HG02970 (cell line): ENCODE data around the gene FOXP1.

Source experiments
- ATAC-seq: cut with Tn5 transposase; IDR thresholded peaks from one replicate; pipeline ENCODE4 v1.9.1; 2021; ENCODE audit warnings: mild to moderate bottlenecking, moderate library complexity, moderate number of reproducible peaks; ENCODE audit not compliant: unreplicated experiment, low FRiP score

FOXP1 gene

GRCh38 chr3:71011565-71012287, 571.8 kb downstream of the FOXP1 start:
- ATAC-seq, result peak; percentile 74

GRCh38 chr3:71010726-71011455, 572.6 kb downstream of the FOXP1 start:
- ATAC-seq, result peak; percentile 59

GRCh38 chr3:71008350-71008935, 575.1 kb downstream of the FOXP1 start:
- ATAC-seq, result no peak

- no peak for ATAC-seq
Observed at GRCh38 chr3:71006810-71007785, 576.4 kb downstream of the FOXP1 start.

DNA sequence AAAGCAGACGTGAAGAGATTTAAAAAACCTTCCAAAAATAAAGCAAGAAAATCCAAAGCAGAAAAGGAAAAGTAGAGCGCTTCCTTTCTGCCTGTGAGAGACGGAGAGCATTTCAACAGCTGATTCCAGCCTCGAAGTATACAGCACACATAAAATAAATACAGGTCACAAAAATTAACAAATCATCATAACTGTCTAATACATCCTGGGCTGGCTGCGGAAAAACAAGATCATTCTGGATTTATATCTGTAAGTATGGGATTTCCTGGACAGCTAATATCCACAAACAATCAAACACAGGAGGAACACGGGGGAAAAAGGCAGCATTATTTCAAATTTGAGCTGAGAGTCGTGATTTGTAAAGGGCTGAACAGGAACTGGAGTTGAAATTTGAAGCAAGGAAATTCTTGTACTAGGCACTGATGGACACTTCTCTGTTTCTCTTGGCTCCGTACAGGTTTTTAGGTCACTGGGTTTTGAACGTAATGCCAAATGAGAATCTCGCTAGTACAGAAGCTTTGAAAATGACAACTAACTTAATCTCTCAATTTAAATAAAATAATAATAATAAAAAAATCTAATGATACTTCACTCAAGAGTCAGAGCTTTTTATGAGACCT, 577.7 kb downstream of the FOXP1 start:
- no peak for ATAC-seq

GRCh38 chr3:71003511-71003910, 580.0 kb downstream of the FOXP1 start:
- ATAC-seq, result no peak

- no peak for ATAC-seq
Observed at GRCh38 chr3:71002298-71002697, 581.2 kb downstream of the FOXP1 start.

- no peak for ATAC-seq
Observed at GRCh38 chr3:71001303-71001830, 582.2 kb downstream of the FOXP1 start.

DNA sequence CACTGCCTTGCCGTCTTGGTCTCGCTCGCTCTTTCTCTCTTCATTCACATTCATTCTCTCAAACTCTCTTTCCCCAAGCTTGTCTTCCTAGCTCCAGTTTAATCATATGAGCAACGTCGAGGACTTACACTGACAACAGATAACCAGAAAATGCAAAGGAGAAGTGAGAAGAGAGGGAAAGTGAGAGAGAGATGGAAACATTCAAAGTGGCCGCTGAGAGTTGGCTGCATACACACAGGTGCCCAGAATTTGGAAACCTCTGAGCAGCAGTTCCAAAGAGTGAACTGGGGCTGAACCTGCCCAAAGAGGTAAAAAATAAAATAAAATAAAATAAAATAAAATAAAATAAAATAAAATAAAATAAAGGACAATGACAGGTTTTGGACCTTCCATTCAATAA, 583.0 kb downstream of the FOXP1 start:
- ATAC-seq, result no peak

DNA sequence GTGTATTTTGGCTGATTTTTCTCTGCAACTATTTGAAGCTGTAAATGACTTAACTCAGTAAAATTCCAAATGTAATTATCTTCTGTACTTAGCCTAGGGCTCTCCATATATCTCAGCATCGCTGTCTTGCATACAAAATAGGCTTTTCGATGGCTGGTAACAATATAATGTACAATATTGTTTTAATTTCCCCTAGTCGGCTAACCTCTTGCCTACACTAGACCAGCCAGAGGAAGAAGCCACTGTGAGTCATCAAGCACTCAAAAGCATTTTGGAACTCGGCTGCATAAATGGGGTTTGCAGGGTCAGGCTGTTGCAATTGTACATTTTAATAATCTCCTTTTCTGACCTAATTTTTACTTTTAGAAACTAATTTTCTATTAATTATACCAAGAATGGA, 583.8 kb downstream of the FOXP1 start:
- no peak for ATAC-seq

DNA sequence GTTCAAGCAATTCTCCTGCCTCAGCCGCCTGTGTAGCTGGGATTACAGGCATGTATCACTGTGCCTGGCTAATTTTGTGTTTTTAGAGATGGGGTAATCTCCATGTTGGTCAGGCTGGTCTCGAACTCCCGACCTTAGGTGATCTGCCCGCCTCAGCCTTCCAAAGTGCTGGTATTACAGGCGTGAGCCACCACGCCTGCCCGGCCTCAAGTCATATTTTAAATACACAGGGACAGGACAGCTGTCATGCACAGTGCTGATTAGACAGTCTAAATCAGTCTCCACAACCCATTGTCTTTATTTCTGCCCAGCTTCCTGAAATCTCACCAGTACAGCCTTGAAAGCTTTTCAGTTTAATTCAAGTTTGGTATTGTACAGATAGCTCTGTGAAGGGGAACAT, 587.4 kb downstream of the FOXP1 start:
- no peak for ATAC-seq

GRCh38 chr3:70994644-70995043, 588.9 kb downstream of the FOXP1 start:
- ATAC-seq, result no peak

DNA sequence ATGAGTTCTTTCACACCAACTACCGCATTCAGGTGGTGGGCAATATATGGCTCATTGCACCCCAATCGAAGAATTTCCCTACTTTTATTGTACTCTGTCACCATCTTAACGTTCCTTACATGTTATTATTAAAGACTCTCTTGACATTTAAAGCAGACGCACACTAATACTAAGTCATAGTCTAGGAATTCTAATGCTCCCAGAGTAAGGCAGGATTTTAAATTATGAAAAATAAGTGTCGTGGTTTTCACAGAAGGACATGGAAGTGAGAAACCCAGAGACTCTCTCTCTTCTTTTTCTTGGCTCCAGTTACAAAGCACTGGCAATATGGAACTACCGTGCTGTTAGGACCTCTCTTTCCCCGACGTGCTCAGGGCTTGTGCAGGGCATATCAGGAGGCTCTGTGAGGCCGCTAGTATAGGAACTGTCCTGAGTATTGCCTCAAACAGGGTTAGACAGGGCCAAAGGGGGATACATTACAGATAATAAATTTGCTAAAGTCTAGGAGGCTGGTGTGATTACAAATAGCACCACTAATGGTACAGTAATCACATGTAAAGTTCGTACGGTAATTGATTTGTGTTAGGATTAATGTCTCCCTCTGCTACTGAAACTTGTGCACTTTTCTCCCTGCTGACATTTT, 590.8 kb downstream of the FOXP1 start:
- no peak for ATAC-seq

DNA sequence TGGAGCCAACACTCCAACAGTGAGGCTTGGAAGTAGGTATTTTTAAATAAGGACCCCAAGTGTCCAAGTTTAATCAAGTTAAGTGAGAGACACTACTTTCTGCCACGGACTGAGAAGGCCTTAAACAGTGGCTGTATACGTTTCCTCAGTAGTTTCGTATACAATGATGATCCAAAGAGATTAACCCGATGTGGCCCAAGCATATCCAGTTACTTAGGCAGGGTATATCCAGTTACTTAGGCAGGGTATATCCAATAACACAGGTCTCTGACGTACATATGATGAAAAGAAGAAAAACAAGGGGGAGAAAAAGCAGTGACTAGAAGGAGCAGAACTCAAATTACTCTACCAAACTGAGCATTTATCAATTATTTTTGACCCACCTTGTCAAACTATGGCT, 591.4 kb downstream of the FOXP1 start:
- no peak for ATAC-seq

GRCh38 chr3:70990723-70991122, 592.8 kb downstream of the FOXP1 start:
- ATAC-seq, result no peak

DNA sequence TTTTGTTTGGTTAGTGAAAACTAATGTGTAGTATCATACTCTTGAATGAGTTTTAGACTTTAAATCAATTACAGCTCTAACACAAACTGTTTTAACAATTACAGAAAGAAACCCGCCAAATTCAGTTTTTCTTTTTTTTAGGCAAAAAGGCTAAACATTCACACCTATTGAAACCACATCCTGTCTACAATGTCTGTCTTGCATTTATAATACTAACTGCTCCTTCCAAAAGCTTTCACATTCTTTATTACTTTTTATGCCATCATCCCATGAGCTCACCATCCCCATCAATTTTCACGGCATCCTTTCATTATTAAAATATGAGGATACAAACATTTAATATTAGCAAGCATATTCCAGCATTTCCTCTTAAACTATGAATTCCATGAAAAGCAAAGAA, 593.3 kb downstream of the FOXP1 start:
- ATAC-seq, result no peak

GRCh38 chr3:70989174-70989573, 594.4 kb downstream of the FOXP1 start:
- no peak for ATAC-seq

DNA sequence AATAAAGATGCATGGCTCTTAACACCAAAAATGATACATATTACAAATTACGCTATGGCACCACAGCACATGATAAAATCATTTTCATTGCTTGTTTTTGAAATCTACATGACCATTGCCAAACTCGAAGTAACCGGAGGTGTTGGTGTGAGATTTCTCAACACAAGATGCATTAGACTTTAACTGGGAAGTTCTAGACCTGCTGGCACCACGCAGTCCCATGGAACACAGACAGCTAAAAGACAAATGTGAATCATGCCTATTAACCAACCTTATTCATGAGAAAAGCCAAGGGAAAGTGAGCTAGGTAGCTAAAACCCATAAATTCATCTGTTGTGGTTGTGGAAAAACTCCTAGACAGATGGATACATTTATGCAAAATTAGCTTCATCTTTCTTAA, 595.4 kb downstream of the FOXP1 start:
- ATAC-seq, result no peak

DNA sequence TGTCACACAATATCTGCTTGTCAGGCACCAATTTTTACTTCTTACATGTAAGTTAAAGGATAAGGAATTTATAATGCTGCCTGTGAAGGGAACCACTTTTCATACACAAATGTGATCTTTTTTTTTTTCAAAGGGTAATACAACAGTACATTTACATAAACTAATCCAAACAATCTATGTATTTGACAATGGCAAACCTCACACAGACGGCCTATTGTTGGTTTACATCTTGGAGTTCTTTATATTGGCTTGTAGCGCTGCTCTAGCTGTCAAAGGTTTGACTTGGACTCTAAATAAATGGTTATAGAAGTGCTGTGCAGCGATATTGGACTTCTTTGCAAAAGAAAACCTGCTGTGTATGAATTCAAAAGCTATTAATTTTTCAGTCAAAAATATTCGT, 598.0 kb downstream of the FOXP1 start:
- no peak for ATAC-seq
